Mesodermal cell (in vitro differentiated cells): ENCODE results near the gene PEX1.
"Not testable (repeated sequence)": the region's sequence is repeated elsewhere in the genome, so short reads cannot be mapped to it uniquely, and the experiment has no call there.

ENCODE experiments used
- H3K27ac ChIP-seq: 2 replicates; pipeline ENCODE4 v1.7.0; 2013; ENCODE audit warnings: mild to moderate bottlenecking, low read depth, low read length, moderate library complexity; ENCODE audit not compliant: severe bottlenecking
- H3K36me3 ChIP-seq: 2 replicates; pipeline ENCODE4 v1.7.1; 2013; ENCODE audit warnings: mild to moderate bottlenecking, low read length, moderate library complexity; ENCODE audit not compliant: control insufficient read depth, insufficient read depth
- H3K4me1 ChIP-seq: one replicate; pipeline ENCODE4 v1.7.1; 2013; ENCODE audit warnings: mild to moderate bottlenecking, low read length; ENCODE audit not compliant: insufficient read depth, control insufficient read depth, poor library complexity, severe bottlenecking
- H3K4me3 ChIP-seq: 2 replicates; pipeline ENCODE4 v1.7.0; 2013; ENCODE audit warnings: low read length, control low read depth, mild to moderate bottlenecking; ENCODE audit not compliant: insufficient read depth, poor library complexity, severe bottlenecking; ENCODE audit errors: extremely low read depth
- H3K9me3 ChIP-seq: 2 replicates; pipeline ENCODE4 v1.7.1; 2013; ENCODE audit warnings: mild to moderate bottlenecking, low read length, moderate library complexity; ENCODE audit not compliant: control insufficient read depth
- WGBS, 2 experiments: methylation state at CpG; one replicate each; pipeline ENCODE4 v1.1.5; 2013; ENCODE audit warnings: missing lambda C conversion rate in 2 of 2; ENCODE audit not compliant: insufficient coverage in 2 of 2; 5-methylcytosine and 5-hydroxymethylcytosine counted together

Gene PEX1

DNA sequence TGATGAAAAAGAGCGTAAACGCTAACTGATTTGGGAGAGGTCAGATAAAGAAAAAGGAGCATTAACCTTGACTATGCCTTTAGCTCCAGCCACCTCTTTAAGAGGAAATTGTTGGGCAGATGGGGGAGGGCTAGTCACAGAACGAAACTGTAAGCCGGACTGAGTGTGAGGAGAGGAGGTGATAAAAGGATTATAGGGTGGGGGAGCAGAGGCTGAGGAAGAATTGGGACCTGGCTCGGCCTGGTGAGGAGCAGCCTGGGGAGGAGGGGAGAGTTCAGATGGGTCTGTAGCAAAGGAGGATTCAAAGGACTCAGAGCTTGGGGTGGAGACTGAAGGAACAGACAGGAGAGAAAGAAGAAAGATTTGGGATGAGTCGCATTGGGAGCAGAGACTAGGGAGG, 44.7 kb downstream of the PEX1 start:
- H3K36me3 ChIP-seq = peaks cover 17% of the 10 kb centered on the region
- H3K9me3 ChIP-seq, H3K27ac ChIP-seq, H3K4me3 ChIP-seq, H3K4me1 ChIP-seq: not testable (repeated sequence)
- 60 to 73% methylated on average over 3 to 5 of the region's 6 CpGs for WGBS, 2 experiments

DNA sequence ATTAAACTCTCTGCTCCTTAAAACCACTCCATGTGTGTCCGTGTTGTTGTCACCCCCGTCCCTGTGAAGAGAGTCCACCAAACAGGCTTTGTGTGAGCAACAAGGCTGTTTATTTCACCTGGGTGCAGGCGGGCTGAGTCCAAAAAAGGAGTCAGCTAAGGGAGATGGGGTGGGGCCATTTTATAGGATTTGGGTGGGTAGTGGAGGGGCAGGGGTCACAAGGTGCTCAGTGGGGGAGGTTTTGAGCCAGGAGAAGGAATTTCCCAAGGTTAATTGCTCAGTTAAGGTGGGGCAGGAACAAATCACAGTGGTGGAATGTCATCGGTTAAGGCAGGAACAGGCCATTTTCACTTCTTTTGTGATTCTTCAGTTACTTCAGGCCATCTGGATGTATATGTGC, 49.2 kb downstream of the PEX1 start:
- not testable (repeated sequence) for H3K9me3 ChIP-seq, H3K4me1 ChIP-seq, H3K27ac ChIP-seq, H3K4me3 ChIP-seq, H3K36me3 ChIP-seq
- WGBS, 2 experiments = 89 to 91% methylated on average over 4 of the region's 4 CpGs

DNA sequence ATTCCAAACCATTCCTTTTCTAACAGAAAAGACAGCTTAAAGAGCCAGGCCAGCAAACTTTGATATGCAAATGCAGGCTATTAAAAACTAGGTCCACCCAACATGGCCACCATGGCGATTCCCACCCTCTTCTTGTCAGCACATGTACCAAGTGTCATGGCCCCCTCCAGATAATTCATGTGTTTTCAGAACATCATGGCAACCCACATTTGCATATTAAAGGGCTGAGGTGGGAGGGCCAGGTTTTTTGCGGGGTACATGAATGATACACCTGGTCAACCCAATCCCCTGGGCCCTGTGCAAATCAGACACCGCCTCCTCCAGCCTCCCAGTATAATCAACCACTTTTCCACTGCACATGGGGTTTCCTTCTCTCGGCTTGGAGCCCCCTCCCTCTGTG, 49.6 kb downstream of the PEX1 start:
- Histone ChIP-seq H3K4me3 (no peak overlapping the region), H3K36me3 (no peaks in the 10 kb centered on the region), H3K9me3 (no peaks in the 10 kb centered on the region), H3K27ac (no peak overlapping the region), H3K4me1 (no peaks in the 10 kb centered on the region)
- 93 to 100% methylated on average over 3 of the region's 4 CpGs for WGBS, 2 experiments

DNA sequence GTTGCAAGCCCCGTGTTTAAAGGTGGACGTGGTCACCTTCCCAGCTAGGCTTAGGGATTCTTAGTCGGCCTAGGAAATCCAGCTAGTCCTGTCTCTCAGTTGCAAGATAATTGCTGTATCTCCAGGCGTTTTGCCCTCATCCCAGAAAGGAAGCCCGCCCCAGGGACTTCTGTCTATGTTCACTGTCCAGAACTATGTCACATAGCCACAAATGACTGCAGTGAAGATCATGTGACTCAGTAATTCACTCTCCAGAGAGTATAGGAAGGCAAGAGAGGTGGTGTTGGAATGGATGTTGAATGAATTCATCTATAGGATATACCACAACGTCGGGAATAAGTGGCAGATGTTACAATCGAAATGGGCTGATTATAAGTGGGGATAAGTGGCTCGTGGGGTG, 50.2 kb downstream of the PEX1 start:
- 93 to 94% methylated on average over 3 to 7 of the region's 9 CpGs for WGBS, 2 experiments
- H3K9me3 ChIP-seq = no peaks in the 10 kb centered on the region
- no peaks in the 10 kb centered on the region for H3K4me1 ChIP-seq
- no peak overlapping the region for H3K27ac ChIP-seq
- no peak overlapping the region for H3K4me3 ChIP-seq
- no peaks in the 10 kb centered on the region for H3K36me3 ChIP-seq

DNA sequence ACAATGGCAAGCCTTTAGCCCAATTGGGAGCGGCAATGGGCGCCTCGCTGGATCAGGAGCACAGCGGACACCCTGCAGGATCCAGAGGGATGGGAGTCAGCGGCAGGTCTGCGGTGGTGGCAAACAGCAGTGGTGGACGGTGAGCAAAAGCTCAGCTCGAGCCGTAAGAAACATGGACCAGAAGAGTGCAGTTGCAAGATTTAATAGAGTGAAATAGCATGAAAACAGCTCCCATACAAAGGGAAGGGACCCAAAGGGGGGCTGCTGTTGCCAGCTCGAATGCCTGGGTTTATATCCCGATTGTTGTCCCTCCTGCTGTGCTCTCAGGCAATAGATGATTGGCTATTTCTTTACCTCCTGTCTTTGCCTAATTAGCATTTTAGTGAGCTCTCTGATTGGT, 50.6 kb downstream of the PEX1 start, which contains the start of gene ERVW-1:
Gene ERVW-1 (minus strand): TSS at position 266 of the 400 bp plus-strand sequence. CDS start 7,565 bp downstream, outside the sequence.
- H3K4me1 ChIP-seq, H3K27ac ChIP-seq, H3K36me3 ChIP-seq, H3K4me3 ChIP-seq, H3K9me3 ChIP-seq: not testable (repeated sequence)
- WGBS, 2 experiments = 92 to 98% methylated on average over 9 to 10 of the region's 11 CpGs

DNA sequence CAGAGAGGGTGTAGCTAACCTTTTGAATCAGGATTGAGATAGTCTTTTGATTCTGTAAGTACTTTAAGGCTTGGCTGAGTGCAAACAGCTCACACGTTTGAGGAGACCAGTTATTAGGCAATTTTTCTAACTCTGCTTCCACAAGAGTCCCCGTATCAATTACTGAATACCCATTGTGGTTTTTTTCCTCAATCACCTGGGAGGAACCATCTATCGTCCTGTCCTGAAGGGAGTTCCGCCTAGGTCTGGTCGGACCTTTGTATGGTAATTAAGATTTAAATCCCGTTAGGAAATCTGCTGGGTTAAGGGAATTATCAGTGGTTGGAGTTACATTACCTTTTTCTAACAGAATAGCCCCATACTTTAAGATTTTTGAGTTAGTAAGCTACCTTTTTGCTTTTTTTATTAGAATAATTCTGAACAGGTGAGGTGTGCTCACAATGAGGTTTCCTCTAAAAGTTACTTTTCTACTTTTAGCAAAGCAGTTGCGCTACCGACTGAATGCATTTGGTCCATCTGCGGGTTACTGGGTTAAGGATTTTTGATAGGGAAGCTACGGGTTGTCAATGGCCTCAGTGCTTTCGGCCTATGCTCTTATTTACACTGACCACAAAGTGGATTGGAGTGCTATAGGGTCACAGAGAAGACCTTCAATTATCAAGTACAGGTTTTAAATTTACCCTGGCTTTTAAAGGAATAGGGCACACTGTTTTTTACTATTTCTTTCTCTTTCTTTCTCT, 52.3 kb downstream of the PEX1 start:
- H3K9me3 ChIP-seq, H3K27ac ChIP-seq, H3K4me1 ChIP-seq, H3K36me3 ChIP-seq, H3K4me3 ChIP-seq: not testable (repeated sequence)
- 71 to 100% methylated on average over 1 to 3 of the region's 11 CpGs for WGBS, 2 experiments

DNA sequence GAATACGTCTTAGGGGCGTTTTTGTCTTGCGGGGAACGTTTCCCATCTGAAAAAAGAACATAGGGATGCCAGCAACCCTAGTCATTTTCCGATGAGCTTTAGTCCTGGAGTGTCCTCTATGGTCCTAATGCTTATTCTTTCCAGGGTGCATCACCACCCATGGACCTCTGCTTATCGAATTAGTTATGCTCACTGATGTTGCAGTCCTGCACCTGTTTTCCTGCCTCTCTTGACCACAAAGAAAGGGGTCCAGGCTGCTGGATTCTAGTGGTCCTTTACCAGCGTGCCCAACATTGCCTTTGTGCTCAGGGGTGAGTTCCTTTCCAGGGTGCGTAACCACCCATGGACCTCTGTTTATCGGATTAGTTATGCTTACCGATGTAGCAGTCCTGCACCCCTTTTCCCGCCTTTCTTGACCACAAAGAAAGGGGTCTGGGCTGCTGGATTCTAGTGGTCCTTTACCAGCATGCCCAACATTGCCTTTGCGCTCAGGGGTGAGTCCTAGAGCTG, 53.0 kb downstream of the PEX1 start:
- not testable (repeated sequence) for H3K9me3 ChIP-seq, H3K36me3 ChIP-seq, H3K4me1 ChIP-seq, H3K27ac ChIP-seq, H3K4me3 ChIP-seq
- 82 to 87% methylated on average over 9 to 11 of the region's 12 CpGs for WGBS, 2 experiments

DNA sequence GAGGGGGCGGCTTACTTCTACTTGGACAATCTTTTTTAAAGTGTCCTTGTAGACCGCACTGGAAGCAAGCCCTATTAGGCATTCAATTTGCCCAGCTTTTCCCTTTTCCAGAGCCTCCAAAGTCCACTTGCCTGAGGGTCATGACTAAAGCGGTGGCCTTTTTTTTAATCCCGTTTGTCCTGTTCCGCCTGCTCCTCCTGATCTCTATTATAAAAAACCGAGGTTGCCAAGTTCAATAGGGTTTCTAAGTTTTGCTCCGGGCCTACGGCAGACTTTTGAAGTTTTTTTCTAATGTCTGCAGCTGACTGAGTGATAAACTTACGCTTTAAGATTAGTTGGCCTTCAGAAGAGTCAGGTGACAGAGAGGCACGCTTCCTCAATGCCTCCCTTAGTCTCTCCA, 54.3 kb downstream of the PEX1 start:
- H3K4me3 ChIP-seq, H3K36me3 ChIP-seq, H3K4me1 ChIP-seq, H3K27ac ChIP-seq, H3K9me3 ChIP-seq: not testable (repeated sequence)
- WGBS, 2 experiments = 95% methylated on average over 7 to 8 of the region's 10 CpGs

DNA sequence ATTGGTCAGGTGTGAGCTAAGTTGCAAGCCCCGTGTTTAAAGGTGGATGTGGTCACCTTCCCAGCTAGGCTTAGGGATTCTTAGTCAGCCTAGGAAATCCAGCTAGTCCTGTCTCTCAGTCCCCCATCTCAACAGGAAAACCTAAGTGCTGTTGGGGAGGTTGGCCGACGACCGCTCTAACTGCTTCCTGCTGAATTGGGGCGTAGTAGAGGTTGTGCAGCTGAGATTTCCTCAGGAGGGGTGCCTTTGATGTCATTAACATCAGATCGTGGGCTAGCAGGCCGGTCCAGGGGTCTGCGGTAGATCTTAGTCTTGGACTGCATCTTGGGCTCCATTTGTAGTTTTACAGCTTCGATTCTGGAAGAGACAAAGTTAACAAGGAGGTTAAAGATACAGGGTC, 59.7 kb downstream of the PEX1 start:
- not testable (repeated sequence) for H3K36me3 ChIP-seq, H3K27ac ChIP-seq, H3K4me3 ChIP-seq, H3K4me1 ChIP-seq, H3K9me3 ChIP-seq
- 81 to 100% methylated on average over 4 of the region's 9 CpGs for WGBS, 2 experiments

DNA sequence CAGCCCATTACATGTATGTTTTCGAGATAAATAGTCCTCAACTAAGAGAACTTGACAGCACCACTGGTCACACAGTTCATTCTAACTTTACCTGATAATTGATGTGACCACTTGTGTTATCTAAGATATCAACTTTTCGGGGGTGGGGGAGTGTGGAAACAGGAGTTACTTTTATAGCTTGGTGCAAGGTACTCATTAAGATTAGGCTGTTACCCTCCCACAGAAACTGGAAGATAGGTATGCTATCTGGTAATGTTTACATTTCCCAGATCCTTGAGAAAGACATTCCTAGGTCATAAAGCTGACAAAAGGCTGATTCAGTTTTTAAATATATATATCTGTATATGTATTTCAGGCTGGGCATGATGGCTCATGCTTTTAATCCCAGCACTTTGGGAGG, 61.6 kb downstream of the PEX1 start:
- Histone ChIP-seq H3K27ac (no peak overlapping the region), H3K9me3 (no peaks in the 10 kb centered on the region), H3K4me3 (no peak overlapping the region), H3K4me1 (no peaks in the 10 kb centered on the region), H3K36me3 (no peaks in the 10 kb centered on the region)
- no CpG with 5 or more reads among the region's 2 CpGs for WGBS, 2 experiments

DNA sequence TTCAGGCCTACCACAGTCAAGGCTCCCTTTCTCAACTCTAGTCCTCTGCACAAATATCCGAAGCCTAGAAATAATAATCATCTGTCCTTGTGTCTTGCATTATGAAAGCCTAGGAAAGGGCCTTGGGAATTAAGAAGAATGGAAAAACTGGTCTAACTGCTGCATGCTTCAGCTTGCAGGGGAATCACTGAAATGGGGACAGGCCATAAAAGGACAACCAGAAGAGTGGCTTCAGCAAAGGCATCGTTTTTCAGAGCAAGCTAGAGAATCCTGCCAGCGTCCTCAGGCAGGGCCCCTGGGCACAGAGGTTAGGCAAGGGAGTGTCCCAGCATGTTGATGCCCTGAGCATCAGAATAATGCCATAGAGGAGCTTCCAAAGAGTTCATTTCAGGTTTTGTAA, 63.8 kb downstream of the PEX1 start:
- WGBS, 2 experiments = 74 to 86% methylated on average over 2 of the region's 3 CpGs
- Histone ChIP-seq H3K4me1 (no peaks in the 10 kb centered on the region), H3K9me3 (no peaks in the 10 kb centered on the region), H3K27ac (no peak overlapping the region), H3K36me3 (no peaks in the 10 kb centered on the region), H3K4me3 (no peak overlapping the region)
